T1000 (cell line): ENCODE results near the gene HSPA1B.
"Not testable (repeated sequence)": the region's sequence is repeated elsewhere in the genome, so short reads cannot be mapped to it uniquely, and the experiment has no call there.

Experiments
- DNase-seq: peaks from one replicate; lab custom pipeline; 2025; ENCODE audit warnings: mixed read lengths; lab: John Stamatoyannopoulos, UW

The HSPA1B gene

GRCh38 chr6:31797588-31797987 lies 29.9 kb upstream of the HSPA1B start:
- DNase-seq = no peak

GRCh38 chr6:31799781-31800180 lies 27.8 kb upstream of the HSPA1B start:
- no peak for DNase-seq

GRCh38 chr6:31801031-31801927 lies 26.3 kb upstream of the HSPA1B start:
- not testable (repeated sequence) for DNase-seq

GRCh38 chr6:31805939-31806469 lies 21.5 kb upstream of the HSPA1B start:
- DNase-seq = no peak

GRCh38 chr6:31806470-31807272 lies 20.9 kb upstream of the HSPA1B start, which contains the start of gene LSM2:
Gene LSM2, minus strand, starts transcription at chr6:31806966. Its CDS starts 209 bp downstream, at chr6:31806757.
- peak; percentile 96 for DNase-seq

GRCh38 chr6:31808599-31808998 lies 18.9 kb upstream of the HSPA1B start:
- not testable (repeated sequence) for DNase-seq

GRCh38 chr6:31811645-31812044 lies 15.9 kb upstream of the HSPA1B start:
- no peak for DNase-seq

GRCh38 chr6:31813465-31813849 lies 14.1 kb upstream of the HSPA1B start:
- no peak for DNase-seq

- peak; percentile 82 for DNase-seq
Observed at GRCh38 chr6:31814677-31815024, 12.9 kb upstream of the HSPA1B start.

GRCh38 chr6:31815025-31815838 lies 12.3 kb upstream of the HSPA1B start, which contains the start of the genes HSPA1A and HSPA1L:
Gene HSPA1A, plus strand, starts transcription at chr6:31815543. Its CDS starts 214 bp downstream, at chr6:31815757.
Gene HSPA1L, minus strand, starts transcription at chr6:31815283. Its CDS starts 3,311 bp downstream, at chr6:31811972.
- DNase-seq = peak; percentile 96

GRCh38 chr6:31817133-31817928 lies 10.2 kb upstream of the HSPA1B start:
- not testable (repeated sequence) for DNase-seq

GRCh38 chr6:31817929-31818511 lies 9.5 kb upstream of the HSPA1B start:
- not testable (repeated sequence) for DNase-seq

GRCh38 chr6:31819871-31820299 lies 7.7 kb upstream of the HSPA1B start:
- no peak for DNase-seq

- not testable (repeated sequence) for DNase-seq
Observed at GRCh38 chr6:31820399-31820798, 7.1 kb upstream of the HSPA1B start.

- DNase-seq = no peak
Observed at GRCh38 chr6:31821301-31822035, 6.1 kb upstream of the HSPA1B start.

- peak; percentile 58 for DNase-seq
Observed at GRCh38 chr6:31822036-31822821, 5.3 kb upstream of the HSPA1B start.

GRCh38 chr6:31823592-31824196 lies 3.8 kb upstream of the HSPA1B start:
- not testable (repeated sequence) for DNase-seq

GRCh38 chr6:31825553-31825952 lies 2.0 kb upstream of the HSPA1B start:
- DNase-seq = no peak
